Lower leg skin (tissue), 4 donors: Measurements from ENCODE around the gene RNGTT. TPM values are rescaled to one million over a fixed set of nuclear protein-coding genes. Genes with fewer than 3 reads are reported as not detected.

Experiments used
- DNase-seq, 2 donors: peaks; one replicate each; pipeline ENCODE4 v3.0.0-alpha.2; 2019; ENCODE audit warnings: low spot score in 2 of 2
- H3K4me3 ChIP-seq: fragments of 200-600 bp; sonication (generic); 2 replicates; pipeline ENCODE4 v1.5.1; 2017; ENCODE audit warnings: mild to moderate bottlenecking, low read depth; ENCODE audit not compliant: poor library complexity, severe bottlenecking
- CTCF ChIP-seq, 3 donors: fragments of 450-650 bp; IDR thresholded peaks; one replicate each; pipeline ENCODE4 v1.5.1; 2016; ENCODE audit warnings: antibody characterized with exemption in 3 of 3, mild to moderate bottlenecking in 3 of 3, moderate library complexity in 2 of 3
- POLR2A ChIP-seq, 2 donors: fragments of 450-650 bp; IDR thresholded peaks; one replicate each; pipeline ENCODE4 v1.6.1; 2016 to 2017; ENCODE audit warnings: antibody characterized with exemption in 2 of 2, mild to moderate bottlenecking in 1 of 2, moderate library complexity in 1 of 2
- WGBS, 2 donors: methylation state at CpG; one replicate each; pipeline ENCODE4 v1.1.5; 2018; 5-methylcytosine and 5-hydroxymethylcytosine counted together
- intact Hi-C: fragments of 100-400 bp; cut with DNase I; formaldehyde crosslinking; loops from one replicate; pipeline ENCODE4 v1.15.0; 2023; ENCODE audit warnings: low total_unique reads
- total RNA-seq, 4 donors: library from RNA; depleted of rRNA; stranded (reverse); fragments of >200 nt; gene quantifications; one replicate each; pipeline ENCODE4 v1.1.0, GENCODE V29; 2016

Gene RNGTT
- total RNA-seq, 4 donors from 2014 or later, result 9.3 to 12.0 (median 11.1) TPM

GRCh38 chr6:89008001-89008814 lies 44.8 kb upstream of the RNGTT start:
- no peak for TF ChIP-seq CTCF (IDR thresholded peaks at IDR 0.05)
- TF ChIP-seq POLR2A (IDR thresholded peaks at IDR 0.05), result no peak
- no peak overlapping the region for H3K4me3 ChIP-seq
- DNase-seq, result no peak
- WGBS, 2 donors, result 68% methylated on average over 8 of the region's 8 CpGs
- intact Hi-C loops, result no loop called here

- no peak overlapping the region for H3K4me3 ChIP-seq
- TF ChIP-seq POLR2A (IDR thresholded peaks at IDR 0.05) (no peak), CTCF (IDR thresholded peaks at IDR 0.05) (no peak)
- no peak for DNase-seq
- intact Hi-C loops, result no loop called here
- 54 to 61% methylated on average over 15 of the region's 15 CpGs for WGBS, 2 donors
Measured at GRCh38 chr6:89007209-89008000, 44.0 kb upstream of the RNGTT start.

GRCh38 chr6:89002523-89002922 lies 39.1 kb upstream of the RNGTT start:
- 94 to 97% methylated on average over 4 of the region's 4 CpGs for WGBS, 2 donors
- intact Hi-C loops, result no loop called here
- DNase-seq, result no peak
- H3K4me3 ChIP-seq, result no peak overlapping the region
- TF ChIP-seq CTCF (IDR thresholded peaks at IDR 0.05), result no peak
- TF ChIP-seq POLR2A (IDR thresholded peaks at IDR 0.05), result no peak

GRCh38 chr6:88997327-88997726 lies 33.9 kb upstream of the RNGTT start:
- intact Hi-C loops, result no loop called here
- WGBS, 2 donors, result 85 to 86% methylated on average over 4 of the region's 4 CpGs
- TF ChIP-seq POLR2A (IDR thresholded peaks at IDR 0.05) (no peak), CTCF (IDR thresholded peaks at IDR 0.05) (no peak)
- no peak overlapping the region for H3K4me3 ChIP-seq
- DNase-seq, result no peak

- WGBS, 2 donors, result 93% methylated on average over 1 of the region's 1 CpG
- DNase-seq, result no peak
- TF ChIP-seq CTCF (IDR thresholded peaks at IDR 0.05) (no peak), POLR2A (IDR thresholded peaks at IDR 0.05) (no peak)
- intact Hi-C loops, result no loop called here
- H3K4me3 ChIP-seq, result no peak overlapping the region
Measured at GRCh38 chr6:88992741-88993552, 29.5 kb upstream of the RNGTT start.
